M059J (cell line): Measurements from ENCODE around the gene DHX16. TPM values are rescaled to one million over a fixed set of nuclear protein-coding genes. Genes with fewer than 3 reads are reported as not detected.
"Not testable (repeated sequence)": the region's sequence is repeated elsewhere in the genome, so short reads cannot be mapped to it uniquely, and the experiment has no call there.

Experiments used
- DNase-seq: peaks from one replicate; pipeline ENCODE4 v3.0.0-alpha.2; 2012; ENCODE audit warnings: low read depth
- total RNA-seq: library from RNA; depleted of rRNA; stranded (reverse); fragments of >200 nt; shearing (Covaris generic); gene quantifications from 2 replicates; pipeline ENCODE4 v1.2.3, GENCODE V29; 2014

DHX16 gene
- total RNA-seq, 1 experiment from 2014 or later = 64.8 TPM

GRCh38 chr6:30679765-30680535 lies 7.1 kb upstream of the DHX16 start:
- no peak for DNase-seq

GRCh38 chr6:30678964-30679726 lies 6.3 kb upstream of the DHX16 start:
- DNase-seq = peak; percentile 46

GRCh38 chr6:30676660-30677285 lies 4.0 kb upstream of the DHX16 start:
- no peak for DNase-seq

- DNase-seq = no peak
Measured at GRCh38 chr6:30670760-30671527, 1.9 kb downstream of the DHX16 start.

GRCh38 chr6:30666300-30666699 lies 6.5 kb downstream of the DHX16 start:
- DNase-seq = not testable (repeated sequence)

- DNase-seq = no peak
Measured at GRCh38 chr6:30664994-30665767, 7.6 kb downstream of the DHX16 start.

GRCh38 chr6:30657922-30658321 lies 14.9 kb downstream of the DHX16 start:
- not testable (repeated sequence) for DNase-seq

- no peak for DNase-seq
Measured at GRCh38 chr6:30657454-30657853, 15.4 kb downstream of the DHX16 start.

GRCh38 chr6:30656513-30656912 lies 16.3 kb downstream of the DHX16 start:
- no peak for DNase-seq

- no peak for DNase-seq
Measured at GRCh38 chr6:30655743-30656094, 17.1 kb downstream of the DHX16 start.

- DNase-seq = no peak
Measured at GRCh38 chr6:30654798-30655742, 17.7 kb downstream of the DHX16 start.

- no peak for DNase-seq
Measured at GRCh38 chr6:30651143-30651542, 21.7 kb downstream of the DHX16 start.

- DNase-seq = peak; percentile 82
Measured at GRCh38 chr6:30647242-30648116, 25.3 kb downstream of the DHX16 start.

- DNase-seq = peak; percentile 96
Measured at GRCh38 chr6:30646450-30647241, 26.2 kb downstream of the DHX16 start, which contains the start of gene C6orf136. TSS of gene C6orf136 (plus strand) at chr6:30647133. CDS start at chr6:30647232, 99 bp downstream.

- no peak for DNase-seq
Measured at GRCh38 chr6:30645989-30646388, 26.8 kb downstream of the DHX16 start.

GRCh38 chr6:30644769-30645168 lies 28.0 kb downstream of the DHX16 start:
- no peak for DNase-seq

GRCh38 chr6:30643656-30644055 lies 29.1 kb downstream of the DHX16 start:
- no peak for DNase-seq

- DNase-seq = no peak
Measured at GRCh38 chr6:30641048-30641447, 31.8 kb downstream of the DHX16 start.
